ENCODE results near the gene LRFN2. TPM values are rescaled to one million over a fixed set of nuclear protein-coding genes. Genes with fewer than 3 reads are reported as not detected.

Gene LRFN2
- total RNA-seq, 1 donor from 2014 or later, result not detected

- Histone ChIP-seq H3K4me3 (no peak overlapping the region), H3K36me3 (no peaks in the 10 kb centered on the region), H3K27me3 (no peaks in the 10 kb centered on the region), H3K4me1 (no peaks in the 10 kb centered on the region), H3K27ac (no peak overlapping the region), H3K9me3 (no peaks in the 10 kb centered on the region)
- intact Hi-C loops (cut with DNase I), result no loop called here
- no peak for DNase-seq (ENCODE audit: low spot score in 2 of 2)
- TF ChIP-seq CTCF (IDR thresholded peaks at IDR 0.05), result no peak
These were observed 213.9 kb downstream of the LRFN2 start for GRCh38 chr6:40373267-40373666.

- H3K27me3 ChIP-seq, result no peaks in the 10 kb centered on the region
- intact Hi-C loops (cut with DNase I), result no loop called here
- no peak for TF ChIP-seq CTCF (IDR thresholded peaks at IDR 0.05)
- no peaks in the 10 kb centered on the region for H3K4me1 ChIP-seq
- H3K9me3 ChIP-seq, result no peaks in the 10 kb centered on the region
- H3K4me3 ChIP-seq, result no peak overlapping the region
- H3K27ac ChIP-seq, result no peak overlapping the region
- DNase-seq (ENCODE audit: low spot score in 2 of 2), result no peak
- no peaks in the 10 kb centered on the region for H3K36me3 ChIP-seq
These were observed 215.5 kb downstream of the LRFN2 start for GRCh38 chr6:40371621-40372020.

- no peak overlapping the region for H3K4me3 ChIP-seq
- H3K27me3 ChIP-seq, result no peaks in the 10 kb centered on the region
- TF ChIP-seq CTCF (IDR thresholded peaks at IDR 0.05), result no peak
- no peak for DNase-seq (ENCODE audit: low spot score in 2 of 2)
- intact Hi-C loops (cut with DNase I), result no loop called here
- H3K27ac ChIP-seq, result no peak overlapping the region
- no peaks in the 10 kb centered on the region for H3K36me3 ChIP-seq
- H3K4me1 ChIP-seq, result no peaks in the 10 kb centered on the region
- no peaks in the 10 kb centered on the region for H3K9me3 ChIP-seq
These were observed 216.1 kb downstream of the LRFN2 start for GRCh38 chr6:40371095-40371494.

GRCh38 chr6:40369891-40370290, 217.3 kb downstream of the LRFN2 start:
- intact Hi-C loops (cut with DNase I), result no loop called here
- Histone ChIP-seq H3K27ac (no peak overlapping the region), H3K36me3 (no peaks in the 10 kb centered on the region), H3K4me3 (no peak overlapping the region), H3K9me3 (no peaks in the 10 kb centered on the region), H3K4me1 (no peaks in the 10 kb centered on the region), H3K27me3 (no peaks in the 10 kb centered on the region)
- no peak for TF ChIP-seq CTCF (IDR thresholded peaks at IDR 0.05)
- DNase-seq (ENCODE audit: low spot score in 2 of 2), result no peak

GRCh38 chr6:40369042-40369441, 218.1 kb downstream of the LRFN2 start:
- intact Hi-C loops (cut with DNase I), result no loop called here
- Histone ChIP-seq H3K4me1 (no peaks in the 10 kb centered on the region), H3K9me3 (no peaks in the 10 kb centered on the region), H3K27me3 (no peaks in the 10 kb centered on the region), H3K36me3 (no peaks in the 10 kb centered on the region), H3K4me3 (no peak overlapping the region), H3K27ac (no peak overlapping the region)
- no peak for TF ChIP-seq CTCF (IDR thresholded peaks at IDR 0.05)
- no peak for DNase-seq (ENCODE audit: low spot score in 2 of 2)

- no peak for DNase-seq (ENCODE audit: low spot score in 2 of 2)
- intact Hi-C loops (cut with DNase I), result no loop called here
These were observed 224.3 kb downstream of the LRFN2 start for GRCh38 chr6:40362859-40363258.

More at GRCh38 chr6:40362859-40363258, 224.3 kb downstream of the LRFN2 start:
- no peaks in the 10 kb centered on the region for H3K27me3 ChIP-seq
- H3K27ac ChIP-seq, result no peak overlapping the region
- H3K4me1 ChIP-seq, result no peaks in the 10 kb centered on the region
- no peak for TF ChIP-seq CTCF (IDR thresholded peaks at IDR 0.05)
- no peaks in the 10 kb centered on the region for H3K36me3 ChIP-seq
- H3K9me3 ChIP-seq, result no peaks in the 10 kb centered on the region
- H3K4me3 ChIP-seq, result no peak overlapping the region

All from ascending aorta (tissue), 2 donors.